Muscle of back (tissue), 11 donors: ENCODE data around the gene HES5. TPM values are rescaled to one million over a fixed set of nuclear protein-coding genes. Genes with fewer than 3 reads are reported as not detected.

ENCODE experiments used
- DNase-seq, 3 donors: peaks; one replicate each; pipeline versions ENCODE4 v3.0.0 to v3.0.0-alpha.2; 2013
- polyA plus RNA-seq, 10 donors: library from polyadenylated mRNA; unstranded; fragments of 120-200 nt; gene quantifications; one replicate each; pipeline ENCODE4 v1.2.1, GENCODE V29; 2013; ENCODE audit not compliant: insufficient read length in 10 of 10

HES5 gene
- polyA plus RNA-seq, 10 donors, result 0.18 to 1.0 (median 0.55) TPM

DNA sequence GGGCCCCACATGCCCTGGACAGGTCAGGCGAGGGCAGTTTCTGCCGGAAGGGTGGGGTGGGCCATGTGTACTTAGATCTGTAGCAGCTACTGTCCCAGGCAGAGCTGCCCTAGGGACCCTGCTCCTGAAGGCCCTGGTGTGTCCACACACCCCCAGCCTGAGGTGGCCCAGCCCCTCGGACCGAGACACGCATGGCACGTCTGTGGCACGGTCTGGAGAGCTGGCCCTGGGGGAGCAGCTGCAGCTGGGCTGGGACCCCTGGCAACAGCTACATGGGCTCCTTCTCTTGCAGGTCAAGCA is 28.3 kb downstream of the HES5 start:
- DNase-seq, result no peak

DNA sequence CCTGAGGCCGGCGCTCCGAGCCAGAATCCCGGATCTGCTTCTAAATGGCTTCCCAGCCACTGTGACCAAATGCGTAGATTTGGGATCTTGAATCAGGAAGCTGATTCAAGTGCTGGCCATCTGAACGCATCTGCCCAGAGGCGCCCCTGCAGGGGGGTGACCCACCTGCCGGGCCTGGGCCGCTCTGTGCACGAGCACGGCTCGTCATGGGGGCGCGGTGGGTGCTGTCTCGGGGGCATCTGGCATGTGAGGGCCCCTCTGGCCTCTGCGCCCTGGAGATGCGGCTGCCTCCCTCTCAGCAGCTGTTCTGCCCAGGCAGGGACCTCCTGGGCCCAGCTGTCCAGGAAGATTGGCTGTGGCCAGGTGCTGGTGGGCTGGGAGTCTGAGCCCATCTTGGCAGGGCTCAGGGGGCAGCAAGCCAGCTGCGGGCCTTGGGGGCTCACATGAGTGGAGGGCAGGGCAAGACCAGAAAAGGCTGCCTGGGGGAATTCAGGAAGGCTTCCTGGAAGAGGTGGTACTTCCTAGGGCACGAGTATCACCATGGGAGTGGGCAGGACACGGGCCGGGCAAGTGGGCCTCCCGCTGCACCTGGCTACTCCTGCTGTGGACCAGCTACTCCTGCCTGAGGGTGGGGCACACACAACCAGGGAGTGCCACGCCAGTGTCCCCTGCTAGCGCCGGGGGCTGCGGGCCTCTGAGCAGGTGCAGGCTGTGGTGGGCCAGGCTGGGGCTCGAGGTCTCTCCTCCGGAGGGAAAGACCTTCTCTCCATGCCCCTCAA is 28.8 kb downstream of the HES5 start:
- peak; percentile 14 to 70 (median 31) for DNase-seq

DNA sequence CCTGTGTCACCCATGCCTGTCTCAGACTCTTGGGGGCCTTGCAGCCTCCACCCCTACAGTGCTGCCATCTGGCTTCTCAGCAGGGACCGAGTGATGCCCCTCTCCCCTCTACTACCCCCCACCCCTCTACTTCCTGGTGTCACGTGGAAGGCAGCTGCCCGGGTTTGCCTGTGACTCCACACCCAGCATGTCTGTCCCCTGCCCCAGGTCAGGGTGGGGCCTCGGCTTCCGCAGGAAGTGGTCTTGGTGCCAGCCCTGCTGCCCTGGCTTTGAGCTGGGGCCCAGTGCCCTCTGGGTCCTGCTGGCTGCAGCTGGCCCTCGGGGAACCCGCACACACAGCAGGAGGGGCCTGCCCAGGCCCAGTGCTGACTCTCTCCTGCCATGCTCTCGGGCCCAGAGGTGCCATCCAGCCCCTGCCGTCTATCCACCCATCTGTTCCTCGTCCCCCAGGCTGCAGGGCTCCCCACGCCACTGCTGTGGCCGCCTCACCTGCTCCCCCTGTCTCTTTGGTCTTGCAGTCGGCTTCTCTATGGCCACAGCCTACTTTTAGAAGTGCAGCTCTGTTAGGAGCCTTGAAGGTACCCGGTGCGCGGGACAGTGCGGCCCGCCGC is 30.0 kb downstream of the HES5 start:
- DNase-seq, result no peak

DNA sequence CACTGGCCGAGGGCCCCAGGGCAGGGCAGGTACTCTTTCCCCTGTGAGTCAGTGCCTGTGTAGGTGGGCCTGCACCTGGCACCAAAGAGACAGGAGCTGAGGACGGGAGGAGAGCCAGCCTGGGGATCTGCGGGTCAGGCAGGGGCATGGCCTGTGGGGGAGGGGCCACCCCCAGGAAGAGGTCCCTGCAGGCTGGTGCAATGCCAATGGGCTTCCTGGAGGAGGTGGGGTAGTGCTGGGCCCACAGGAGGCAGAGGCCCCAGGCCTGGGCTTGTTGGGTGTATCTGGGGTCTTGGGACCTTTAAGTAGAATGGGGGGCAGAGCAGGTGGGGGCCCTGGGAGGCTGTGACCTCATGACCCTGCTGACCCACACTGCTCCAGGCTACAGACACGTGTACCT is 30.8 kb downstream of the HES5 start:
- no peak for DNase-seq

DNA sequence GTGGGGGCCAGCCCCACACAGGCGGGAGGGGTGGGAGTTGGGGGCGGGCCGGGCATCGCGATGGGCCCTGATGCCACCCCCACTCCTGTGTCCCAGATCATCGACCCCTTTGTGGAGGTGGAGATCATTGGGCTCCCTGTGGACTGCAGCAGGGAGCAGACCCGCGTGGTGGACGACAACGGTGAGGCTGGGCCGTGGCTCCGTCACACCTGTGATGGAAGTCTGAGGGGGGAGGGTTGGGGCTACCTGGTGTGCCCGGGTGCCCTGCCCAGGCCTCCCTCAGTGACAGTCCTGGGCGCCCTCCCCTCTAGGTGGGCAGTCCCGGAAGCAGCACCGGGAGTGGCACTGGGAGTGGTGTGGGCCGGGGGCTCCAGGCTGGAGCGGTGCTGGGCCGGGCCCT is 31.4 kb downstream of the HES5 start:
- no peak for DNase-seq

DNA sequence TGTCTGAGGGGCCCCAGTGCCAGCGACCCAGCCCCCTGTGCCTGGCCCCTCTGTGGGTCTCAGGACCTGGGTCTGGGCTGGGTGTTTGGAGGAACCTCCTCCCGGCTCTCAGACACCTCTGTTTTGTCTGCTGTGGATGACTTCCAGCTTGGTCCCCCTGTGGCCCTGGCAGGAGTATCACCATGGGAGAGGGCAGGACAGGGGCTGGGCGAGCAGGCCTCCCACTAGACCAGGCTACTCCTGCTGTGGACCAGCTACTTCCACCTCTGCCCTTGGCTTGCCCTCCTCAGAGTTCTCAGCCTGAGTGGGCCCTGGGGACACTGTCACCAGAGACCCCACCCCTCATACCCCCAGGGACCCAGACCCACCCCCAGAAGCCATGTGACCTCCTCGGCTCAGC is 32.2 kb downstream of the HES5 start:
- DNase-seq, result no peak

DNA sequence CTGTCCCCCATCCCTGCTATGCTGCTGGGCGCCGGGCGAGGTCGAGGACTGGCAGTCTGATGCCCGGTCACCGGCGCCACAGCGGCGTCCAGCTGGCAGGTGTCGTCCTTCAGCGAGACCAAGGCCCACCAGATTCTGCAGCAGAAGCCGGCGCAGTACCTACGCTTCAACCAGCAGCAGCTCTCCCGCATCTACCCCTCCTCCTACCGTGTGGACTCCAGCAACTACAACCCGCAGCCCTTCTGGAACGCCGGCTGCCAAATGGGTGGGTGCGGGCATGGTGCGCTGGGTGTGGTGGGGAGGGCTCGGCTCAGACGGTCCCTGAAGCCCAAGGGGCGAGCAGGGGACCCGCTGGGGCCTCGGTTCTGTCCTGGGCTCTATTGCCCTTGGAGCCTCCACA is 33.3 kb downstream of the HES5 start:
- no peak for DNase-seq

DNA sequence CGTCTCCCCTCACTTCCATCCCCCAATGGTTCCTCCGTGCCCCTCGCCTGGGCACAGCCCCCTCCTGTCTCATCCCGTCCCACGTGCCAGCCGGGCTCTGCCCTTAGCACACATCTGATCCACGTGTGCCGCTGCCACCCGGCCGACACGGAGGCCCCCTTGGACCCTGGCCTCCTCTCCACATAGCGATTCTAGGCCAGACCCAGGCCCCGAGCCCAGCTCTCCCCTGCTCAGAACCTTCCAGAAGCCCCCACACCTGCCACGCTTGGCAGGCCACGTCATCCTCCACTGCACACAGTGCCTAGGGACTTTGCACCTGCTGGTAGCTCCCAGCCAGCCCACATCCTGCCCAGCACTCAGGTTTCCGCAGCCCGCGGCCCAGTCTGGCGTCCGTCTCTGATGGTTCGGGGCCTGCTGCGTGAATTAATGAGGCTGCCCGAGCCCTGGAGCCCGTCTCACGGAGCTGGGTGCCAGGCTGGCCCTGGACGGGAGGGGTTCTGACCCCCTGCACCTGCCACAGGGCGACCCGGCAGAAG is 33.9 kb downstream of the HES5 start:
- no peak for DNase-seq

DNA sequence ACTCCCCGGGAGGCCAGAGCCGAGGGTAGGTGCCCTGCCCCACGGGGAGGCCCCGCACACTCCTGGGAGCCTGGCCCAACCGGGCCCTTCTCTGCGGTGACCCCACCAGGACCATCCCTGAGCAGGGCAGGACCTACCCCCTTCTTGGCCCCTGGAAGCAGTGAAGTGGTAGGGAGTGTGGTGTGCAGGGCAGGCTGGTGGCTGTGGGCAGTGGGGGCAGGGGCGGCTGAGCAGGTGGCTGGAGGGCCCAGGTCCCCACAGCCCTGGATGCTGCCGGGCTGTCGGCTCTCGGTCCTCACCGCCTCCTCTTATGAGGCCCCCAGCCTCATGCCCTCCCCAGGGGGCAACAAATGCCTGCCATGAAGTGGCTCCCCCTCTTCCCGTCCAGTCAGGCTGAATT is 34.5 kb downstream of the HES5 start:
- DNase-seq, result peak in 1 of 3 donors; percentile 2

DNA sequence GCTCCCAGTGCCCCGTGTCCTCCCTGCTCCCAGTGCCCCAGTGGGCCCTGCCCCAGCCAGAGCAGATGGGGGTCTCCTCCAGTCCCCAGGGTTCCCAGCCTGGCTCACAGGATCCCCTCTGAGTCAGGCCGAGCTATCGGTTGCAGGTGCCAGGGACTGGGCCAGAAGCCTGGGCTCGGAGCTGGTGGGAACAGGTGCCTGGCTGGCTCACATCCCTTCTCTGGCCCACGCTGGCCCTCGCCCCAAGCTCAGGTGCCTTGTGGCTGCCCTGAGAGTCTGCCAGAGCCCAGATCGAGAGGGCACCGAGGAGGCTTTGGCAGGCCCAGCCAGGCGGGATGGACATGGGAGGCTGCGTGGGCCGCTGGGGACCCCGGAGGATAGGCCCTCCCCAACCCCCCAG is 35.0 kb downstream of the HES5 start:
- DNase-seq, result peak in 1 of 3 donors; percentile 10

DNA sequence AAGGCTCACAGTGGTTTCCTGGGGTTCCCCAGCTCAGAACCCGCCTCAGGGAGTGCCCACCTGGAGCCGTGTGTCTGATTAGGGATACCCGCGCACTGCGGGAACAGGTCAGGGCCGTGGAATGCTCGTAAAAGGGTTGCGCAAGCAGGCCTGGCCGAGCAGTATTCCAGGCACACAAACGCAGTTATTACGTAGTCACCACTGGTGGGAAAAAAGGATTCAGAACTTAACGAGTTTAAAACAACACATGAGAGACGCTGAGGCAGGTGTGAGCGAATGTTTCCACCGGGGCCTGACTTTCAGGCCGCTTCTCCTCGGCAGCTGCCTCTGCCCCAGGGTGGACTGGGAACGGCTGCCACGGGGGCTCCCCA is 35.8 kb downstream of the HES5 start:
- DNase-seq, result no peak

DNA sequence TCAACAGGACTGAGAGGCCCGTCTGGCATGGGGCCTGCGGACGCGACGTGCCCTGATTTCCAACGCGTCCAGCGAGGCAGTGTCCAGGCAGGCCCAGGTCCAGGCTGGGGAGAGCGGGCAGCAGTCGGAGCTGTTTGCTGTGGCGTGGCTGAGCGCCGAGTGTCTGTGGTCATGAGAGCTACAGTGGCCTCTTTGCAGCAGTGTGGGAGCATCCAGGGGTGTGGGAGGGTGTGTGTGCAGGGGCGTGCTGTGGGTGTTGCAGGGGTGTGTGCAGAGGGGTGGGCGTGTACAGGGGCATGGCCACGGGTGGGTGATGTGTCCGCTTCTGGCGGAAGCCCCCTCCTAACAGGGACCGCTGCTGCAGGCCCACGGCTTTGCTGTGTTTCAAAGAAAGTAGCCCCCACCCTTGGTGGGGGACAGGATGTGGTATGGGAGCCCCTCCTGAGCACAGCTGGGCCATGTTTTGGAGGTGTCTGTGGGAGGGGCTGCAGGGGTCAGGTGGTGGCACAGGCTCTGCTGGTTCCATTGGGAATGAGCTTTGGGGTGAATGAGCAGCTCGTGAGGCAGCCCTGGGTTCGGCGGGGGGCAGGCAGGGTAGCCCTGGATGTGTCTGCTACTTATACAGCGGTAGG is 36.3 kb downstream of the HES5 start:
- DNase-seq, result no peak

DNA sequence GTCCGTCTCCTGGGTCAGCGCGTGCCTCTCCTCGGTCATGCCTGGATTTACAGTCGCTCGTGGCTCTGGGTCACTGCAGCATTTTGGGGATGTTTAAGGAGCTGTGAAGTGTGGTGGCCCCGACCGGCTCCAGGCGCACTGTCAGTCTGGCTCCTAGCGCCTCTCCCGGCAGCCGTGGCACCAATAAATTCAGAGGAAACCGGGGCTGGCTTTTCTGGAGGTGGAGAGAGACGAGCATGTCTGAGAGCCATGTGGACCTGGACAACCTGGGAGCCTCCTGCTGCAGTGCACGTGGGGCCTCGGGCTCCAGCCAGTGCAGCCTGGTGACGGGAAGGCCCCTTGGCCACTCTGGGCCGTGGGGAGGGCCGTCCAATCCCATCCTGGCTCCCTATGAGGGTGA is 36.8 kb downstream of the HES5 start:
- no peak for DNase-seq

DNA sequence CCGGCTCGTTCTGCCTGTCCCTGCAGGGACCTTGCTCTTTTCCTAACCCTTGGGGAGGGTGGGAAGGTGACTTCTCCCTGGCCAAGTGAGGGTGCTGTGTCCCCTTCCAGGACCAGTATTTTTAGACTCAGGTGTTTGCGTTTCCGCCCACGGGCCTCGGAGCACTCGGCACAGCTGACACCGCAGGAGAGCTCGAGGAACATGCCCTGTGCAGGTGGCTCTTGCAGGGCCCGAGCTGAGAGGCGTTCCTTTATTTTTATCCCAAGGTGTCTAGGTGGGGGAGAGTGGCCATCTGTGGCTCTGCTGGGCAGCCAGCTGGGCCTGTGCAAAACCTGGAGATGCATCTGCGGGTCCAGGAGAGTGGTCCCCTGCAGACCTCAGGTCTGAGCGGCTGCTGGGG is 38.0 kb downstream of the HES5 start:
- DNase-seq, result no peak

DNA sequence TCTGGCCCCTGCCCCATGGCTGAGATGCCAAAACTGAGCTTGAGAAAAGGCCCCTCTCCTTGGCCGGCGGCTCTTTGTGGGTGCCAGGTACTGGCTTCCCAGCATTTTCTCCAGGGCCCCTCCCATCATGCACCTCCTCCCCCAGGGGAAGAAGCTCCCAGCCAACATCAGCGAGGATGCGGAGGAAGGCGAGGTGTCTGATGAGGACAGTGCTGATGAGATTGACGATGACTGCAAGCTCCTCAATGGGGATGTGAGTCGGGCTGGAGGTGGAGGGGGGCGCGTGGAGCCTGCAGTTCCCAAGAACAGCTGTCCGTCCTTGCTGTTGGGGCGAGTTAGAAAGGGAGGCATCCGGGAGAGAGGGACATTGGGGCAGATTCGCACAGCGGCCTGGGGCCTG is 40.4 kb downstream of the HES5 start:
- DNase-seq, result no peak

DNA sequence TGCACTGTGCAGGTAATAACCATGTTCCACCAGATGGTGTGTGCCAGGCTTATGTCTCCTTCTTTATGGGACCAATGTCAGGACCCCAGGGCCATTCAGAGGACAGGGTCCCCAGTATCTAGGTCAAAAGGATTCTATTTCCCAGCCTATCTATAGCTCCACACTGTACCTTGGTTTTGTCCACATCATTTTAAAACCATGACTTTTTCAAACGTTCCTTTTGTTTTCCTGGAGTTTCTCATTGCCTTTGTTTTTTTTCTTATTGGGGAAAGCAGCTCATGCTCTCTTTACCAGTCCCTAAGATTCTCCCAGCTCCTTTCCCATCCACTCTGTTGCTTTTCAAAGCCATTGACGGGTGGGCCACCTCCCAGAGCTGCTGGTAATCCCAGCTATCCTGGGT is 41.4 kb downstream of the HES5 start:
- DNase-seq, result no peak

DNA sequence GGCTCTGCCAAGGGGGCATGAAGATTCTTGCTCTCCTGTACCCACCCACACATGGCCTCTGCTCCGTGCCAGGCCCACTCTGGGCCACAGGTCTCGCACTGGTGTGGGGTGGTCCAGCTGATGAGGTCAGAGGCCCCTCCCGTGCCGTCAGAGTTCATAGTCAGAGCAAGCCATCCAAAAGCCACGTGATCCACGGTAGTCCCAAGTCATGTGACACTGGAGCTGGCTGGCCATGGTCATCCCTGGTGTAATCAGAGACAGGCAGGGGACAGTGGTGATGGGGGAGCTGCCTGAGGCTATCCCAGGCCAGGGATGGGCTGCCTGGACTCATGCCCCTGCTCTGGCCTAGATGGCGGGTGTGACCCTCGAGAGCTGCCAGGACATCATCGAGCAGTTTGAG is 43.5 kb downstream of the HES5 start:
- no peak for DNase-seq

DNA sequence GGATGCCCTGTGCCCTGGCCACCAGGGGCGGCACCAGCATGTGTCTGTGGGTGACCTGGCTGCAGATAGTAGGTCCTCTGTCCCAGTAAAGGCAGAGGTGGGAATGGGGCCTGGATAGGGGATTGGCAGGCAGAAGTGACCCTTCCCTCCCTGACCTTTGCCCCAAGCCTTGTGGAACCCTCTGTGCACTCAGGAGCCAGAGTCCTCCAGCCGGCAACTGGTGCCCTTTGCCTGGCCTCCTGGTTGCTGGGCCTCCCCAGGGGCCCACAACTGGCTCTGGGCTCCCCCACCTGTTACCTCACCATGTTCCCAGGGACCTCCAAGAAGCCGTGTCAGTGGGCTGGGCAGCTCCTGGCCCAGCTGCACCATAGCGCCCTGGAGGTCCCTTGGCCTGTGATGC is 44.0 kb downstream of the HES5 start:
- DNase-seq, result no peak

DNA sequence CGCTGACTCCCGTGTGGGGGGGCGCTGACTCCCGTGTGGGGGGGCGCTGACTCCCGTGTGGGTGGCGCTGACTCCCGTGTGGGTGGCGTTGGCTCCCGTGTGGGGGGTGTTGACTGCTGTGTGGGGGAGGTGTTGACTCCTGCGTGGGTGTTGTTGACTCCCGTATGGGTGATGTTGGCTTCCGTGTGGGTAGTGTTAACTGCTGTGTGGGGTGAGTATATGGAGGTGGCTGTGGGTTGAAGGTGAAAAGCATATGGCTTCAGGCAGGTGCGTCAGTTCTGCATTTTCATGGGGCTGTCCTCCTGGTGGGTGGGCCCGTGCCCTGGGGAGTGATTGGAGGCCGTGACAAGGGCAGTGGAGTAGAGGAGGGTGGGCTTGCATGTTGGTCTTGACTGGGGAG is 46.1 kb downstream of the HES5 start:
- DNase-seq, result no peak

DNA sequence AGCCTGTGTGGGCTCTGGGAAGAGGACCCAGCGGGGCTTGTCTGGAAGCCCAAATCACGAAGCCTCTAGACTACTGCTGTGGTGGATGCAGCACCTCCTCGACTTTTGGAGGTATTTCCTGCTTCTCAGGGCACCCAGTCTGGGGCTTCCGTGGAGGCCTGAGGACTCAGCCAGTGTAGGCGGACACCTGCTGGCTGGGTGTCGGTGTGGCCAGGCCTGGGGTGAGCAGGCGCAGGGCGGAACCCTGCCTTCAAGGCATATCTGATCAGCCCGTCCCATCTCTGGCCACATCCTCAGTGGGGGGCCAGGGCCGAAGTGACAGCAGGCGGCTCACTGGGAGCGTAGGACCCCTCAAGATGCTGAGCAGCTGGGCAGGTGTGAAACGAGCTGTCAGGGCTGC is 47.0 kb downstream of the HES5 start:
- DNase-seq, result no peak

DNA sequence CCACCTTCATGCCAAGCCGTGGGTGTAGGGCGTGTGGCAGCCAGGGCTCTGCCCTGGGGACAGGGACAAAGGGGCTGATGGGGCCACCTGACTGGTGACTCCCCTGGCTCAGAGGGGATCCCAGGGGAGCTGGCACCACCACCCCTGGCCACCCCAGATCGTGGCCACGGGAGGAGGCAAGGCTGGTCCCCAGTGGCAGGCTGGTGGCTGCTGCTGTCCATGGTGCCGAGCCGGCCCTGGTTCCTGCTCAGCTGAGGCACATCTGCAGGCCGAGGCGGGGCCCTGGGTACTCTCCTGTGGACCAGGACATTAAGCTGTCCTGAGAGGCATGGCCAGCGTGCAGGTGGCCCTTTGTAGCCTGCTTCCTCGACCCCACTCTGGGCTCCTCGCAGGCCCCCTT is 47.5 kb downstream of the HES5 start:
- no peak for DNase-seq

DNA sequence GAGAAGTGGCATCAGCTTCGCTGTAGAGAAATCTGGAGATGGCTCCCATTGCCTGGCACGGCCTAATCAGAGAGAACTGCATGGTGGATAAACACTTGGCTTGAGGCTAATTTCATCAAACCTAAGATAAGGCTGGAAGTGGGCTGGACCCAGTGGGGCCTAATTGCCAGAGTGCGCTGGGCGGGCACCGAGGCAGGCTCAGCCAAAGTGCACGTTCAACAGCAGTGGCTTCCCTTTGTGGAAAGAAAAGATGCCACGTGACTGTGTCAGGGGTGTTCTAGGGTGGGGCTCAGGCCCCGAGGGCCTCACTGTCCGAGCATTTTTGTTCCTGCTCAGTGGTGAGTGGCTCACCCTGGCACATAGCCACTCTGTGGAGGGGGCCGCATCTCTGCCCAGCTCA is 48.2 kb downstream of the HES5 start:
- no peak for DNase-seq

DNA sequence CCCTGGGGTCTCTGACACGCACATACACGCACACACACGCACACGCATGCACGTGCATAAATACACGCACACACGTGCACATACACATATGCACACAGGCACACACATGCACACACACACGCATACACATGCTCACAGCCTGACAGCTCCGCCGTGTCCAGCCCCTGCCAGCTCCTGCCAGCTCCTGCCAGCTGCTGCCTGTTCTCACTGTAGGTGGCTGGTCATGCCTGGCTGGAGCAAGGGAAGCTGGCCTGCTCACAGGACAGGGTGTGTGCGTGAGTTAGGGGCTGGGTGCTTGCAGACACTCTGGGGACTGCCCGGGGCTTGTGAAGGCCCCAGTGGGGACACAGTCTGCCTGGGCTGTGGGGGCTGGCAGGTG is 49.1 kb downstream of the HES5 start:
- peak in 2 of 3 donors; percentile 14 to 64 for DNase-seq
